22Rv1 (cell line): ENCODE results near the gene CLEC4G.

ENCODE experiments used
- H3K27ac ChIP-seq: fragments of 450-650 bp; 2 replicates; pipeline ENCODE4 v1.5.1; 2017
- ZFX ChIP-seq: fragments of 450-650 bp; IDR thresholded peaks from 2 replicates; pipeline ENCODE4 v1.6.1; 2017; ENCODE audit warnings: antibody characterized with exemption, borderline replicate concordance
- TF ChIP-seq, protein P1 (sequence below): fragments of 450-650 bp; IDR thresholded peaks from 2 replicates; pipeline ENCODE4 v1.5.1; 2017; ENCODE audit warnings: mild to moderate bottlenecking

The CLEC4G gene

DNA sequence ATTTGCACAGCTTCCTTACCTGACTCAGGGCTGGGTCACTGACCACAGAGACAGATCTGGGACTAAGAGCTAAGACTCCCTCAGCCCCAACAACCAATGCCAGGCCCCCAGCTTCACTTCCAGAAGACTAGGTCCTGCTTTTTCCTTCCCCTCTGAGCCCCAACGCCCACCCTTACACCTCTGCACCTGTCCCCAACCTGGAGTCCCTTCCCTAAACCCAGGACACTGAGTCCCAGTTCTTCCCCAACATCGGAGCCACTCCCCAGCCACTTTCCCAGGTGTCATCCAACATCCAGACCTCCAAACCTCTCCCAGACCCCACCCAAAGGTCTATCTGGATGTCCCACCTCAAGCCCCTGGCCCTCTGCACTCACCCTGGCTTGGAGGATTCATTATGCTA lies 32.9 kb downstream of the CLEC4G start:
- H3K27ac ChIP-seq, result no peak overlapping the region
- TF ChIP-seq ZFX, result no peak
- TF ChIP-seq, protein P1, sequence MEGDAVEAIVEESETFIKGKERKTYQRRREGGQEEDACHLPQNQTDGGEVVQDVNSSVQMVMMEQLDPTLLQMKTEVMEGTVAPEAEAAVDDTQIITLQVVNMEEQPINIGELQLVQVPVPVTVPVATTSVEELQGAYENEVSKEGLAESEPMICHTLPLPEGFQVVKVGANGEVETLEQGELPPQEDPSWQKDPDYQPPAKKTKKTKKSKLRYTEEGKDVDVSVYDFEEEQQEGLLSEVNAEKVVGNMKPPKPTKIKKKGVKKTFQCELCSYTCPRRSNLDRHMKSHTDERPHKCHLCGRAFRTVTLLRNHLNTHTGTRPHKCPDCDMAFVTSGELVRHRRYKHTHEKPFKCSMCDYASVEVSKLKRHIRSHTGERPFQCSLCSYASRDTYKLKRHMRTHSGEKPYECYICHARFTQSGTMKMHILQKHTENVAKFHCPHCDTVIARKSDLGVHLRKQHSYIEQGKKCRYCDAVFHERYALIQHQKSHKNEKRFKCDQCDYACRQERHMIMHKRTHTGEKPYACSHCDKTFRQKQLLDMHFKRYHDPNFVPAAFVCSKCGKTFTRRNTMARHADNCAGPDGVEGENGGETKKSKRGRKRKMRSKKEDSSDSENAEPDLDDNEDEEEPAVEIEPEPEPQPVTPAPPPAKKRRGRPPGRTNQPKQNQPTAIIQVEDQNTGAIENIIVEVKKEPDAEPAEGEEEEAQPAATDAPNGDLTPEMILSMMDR, result no peak

DNA sequence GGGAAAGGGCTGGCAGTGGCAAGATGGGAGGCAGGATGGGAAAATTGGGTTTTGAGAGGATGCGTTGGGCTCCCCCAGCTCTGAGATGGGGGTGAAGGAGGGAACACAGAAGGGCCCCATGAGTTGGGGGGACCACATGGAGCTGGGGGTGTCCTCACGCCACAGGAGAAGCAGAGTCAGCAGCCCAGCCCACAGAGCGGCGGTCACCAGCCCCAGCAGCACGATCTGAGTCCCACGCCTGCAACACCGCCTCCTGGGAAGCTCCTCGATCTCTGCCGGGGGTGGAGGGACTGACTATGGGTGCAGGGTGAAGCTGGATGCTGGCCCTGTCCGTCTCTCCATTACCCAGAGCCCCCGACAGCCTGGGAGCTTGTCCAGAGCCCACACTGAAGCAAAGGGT lies 33.3 kb downstream of the CLEC4G start:
- no peak overlapping the region for H3K27ac ChIP-seq
- TF ChIP-seq, protein P1, result no peak
- no peak for TF ChIP-seq ZFX

DNA sequence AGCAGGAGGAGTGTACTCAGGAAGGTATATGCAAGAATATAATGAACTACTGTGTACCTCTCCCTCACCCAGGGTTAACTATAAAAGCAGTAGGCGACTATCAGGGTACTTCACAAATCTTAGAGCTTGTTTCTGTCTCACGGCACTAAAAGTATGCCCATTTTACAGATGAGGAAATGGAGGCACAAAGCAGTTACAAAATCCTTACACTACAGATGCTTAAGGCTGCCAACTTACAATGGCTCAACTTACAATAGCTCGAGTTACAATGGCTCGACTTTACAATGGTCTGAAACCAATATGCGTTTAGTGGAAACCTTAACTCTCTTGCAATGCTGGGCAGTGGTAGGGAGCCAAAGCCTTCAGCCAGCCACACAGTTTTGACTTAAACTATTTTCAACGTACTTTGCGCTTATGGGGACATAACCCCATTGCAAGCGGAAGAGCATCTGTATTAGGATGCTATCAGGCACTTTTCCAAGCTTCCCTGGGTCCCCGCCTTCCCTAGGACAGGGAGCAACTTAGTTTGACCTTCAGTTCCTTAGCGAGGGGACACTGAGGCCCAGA lies 34.1 kb downstream of the CLEC4G start:
- no peak overlapping the region for H3K27ac ChIP-seq
- TF ChIP-seq, protein P1, result no peak
- TF ChIP-seq ZFX, result no peak

DNA sequence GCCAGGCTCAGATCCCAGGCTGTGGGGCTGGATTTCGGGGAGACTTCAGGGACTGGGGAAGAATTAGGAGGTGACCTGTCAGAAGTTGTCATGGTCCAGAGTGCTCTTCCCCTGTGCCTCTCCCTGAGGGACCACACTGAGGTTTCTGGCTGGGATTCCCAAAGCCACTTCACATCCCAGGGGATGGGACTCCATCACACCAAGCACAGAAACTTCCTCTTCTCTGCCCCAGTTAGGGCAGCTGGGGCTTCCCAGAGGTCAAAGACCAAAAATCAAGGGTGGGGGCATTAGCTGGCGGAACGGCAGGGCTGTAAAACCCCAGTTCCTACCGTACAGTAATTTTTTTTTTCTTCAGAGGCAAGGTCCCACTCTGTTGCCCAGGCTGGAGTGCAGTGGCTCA lies 37.4 kb downstream of the CLEC4G start:
- no peak for TF ChIP-seq ZFX
- TF ChIP-seq, protein P1, result no peak
- H3K27ac ChIP-seq, result no peak overlapping the region

DNA sequence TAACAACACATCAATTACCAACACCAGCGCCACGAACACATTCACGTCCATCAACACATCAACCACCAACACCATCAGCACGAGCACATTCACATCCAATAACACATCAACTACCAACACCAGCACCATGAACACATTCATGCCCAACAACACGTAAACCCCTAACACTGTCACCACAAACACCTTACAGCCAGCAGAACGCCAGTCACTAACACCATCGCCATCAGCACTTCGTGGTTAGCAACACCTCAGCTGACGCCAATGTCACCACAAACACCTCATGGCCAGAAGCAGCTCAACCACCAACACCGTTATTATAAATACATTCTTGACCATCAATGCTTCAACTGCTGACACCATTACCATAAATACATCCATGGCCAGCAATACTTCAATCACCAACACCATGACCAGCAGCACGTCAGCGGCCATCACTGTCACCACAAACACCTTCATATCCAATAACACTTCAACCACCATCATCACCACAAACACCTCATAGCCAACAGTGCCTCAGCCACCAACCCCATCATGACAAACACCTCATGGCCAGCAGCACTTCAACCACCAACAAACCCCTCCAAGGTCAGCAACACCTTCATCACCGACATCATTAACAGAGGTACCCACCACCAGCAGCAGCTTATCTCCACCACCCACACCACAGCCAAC lies 39.4 kb downstream of the CLEC4G start:
- TF ChIP-seq, protein P1, result no peak
- no peak for TF ChIP-seq ZFX
- H3K27ac ChIP-seq, result no peak overlapping the region

DNA sequence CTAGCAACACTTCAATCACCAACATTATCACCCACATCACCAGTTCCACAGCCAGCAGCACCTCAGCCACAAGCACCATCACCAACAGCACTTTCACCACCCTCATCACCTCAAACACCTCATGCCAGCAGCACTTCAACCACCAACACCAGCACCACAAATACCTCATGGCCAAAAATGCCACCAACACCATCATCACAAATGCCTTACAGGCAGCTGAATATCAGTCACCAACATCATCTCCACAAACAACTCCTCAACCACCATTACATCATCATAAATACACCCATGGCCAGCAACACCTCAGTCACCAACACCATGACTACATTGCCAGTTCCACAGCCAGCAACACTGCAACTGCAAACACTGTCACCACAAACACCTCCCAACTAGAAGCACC lies 40.4 kb downstream of the CLEC4G start:
- no peak overlapping the region for H3K27ac ChIP-seq
- TF ChIP-seq, protein P1, result no peak
- no peak for TF ChIP-seq ZFX

DNA sequence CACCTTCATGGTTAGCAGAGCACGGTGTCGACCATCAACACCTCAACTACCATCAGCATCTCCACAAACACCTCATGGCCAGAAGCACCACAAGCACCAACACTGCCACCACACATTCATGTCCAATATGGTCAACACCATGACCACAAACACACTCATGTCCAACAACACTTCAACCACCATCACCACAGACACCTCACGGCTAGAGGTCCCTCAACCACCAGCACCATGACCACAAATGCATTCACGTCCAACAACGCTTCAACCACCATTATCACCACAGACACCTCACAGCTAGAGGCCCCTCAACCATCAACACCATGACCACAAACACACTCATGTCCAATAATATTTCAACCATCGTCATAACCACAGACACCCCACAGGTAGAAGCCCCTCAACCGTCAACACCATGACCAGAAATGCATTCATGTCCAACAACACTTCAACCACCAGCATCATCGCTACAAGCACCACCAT lies 41.1 kb downstream of the CLEC4G start:
- TF ChIP-seq, protein P1, result no peak
- no peak for TF ChIP-seq ZFX
- H3K27ac ChIP-seq, result no peak overlapping the region
